GM12872 (cell line): Measurements from ENCODE around the gene NTNG1.

Source experiments
- CTCF ChIP-seq: IDR thresholded peaks from 3 replicates; pipeline ENCODE4 v1.5.1; 2011; ENCODE audit warnings: low read depth, mild to moderate bottlenecking, low read length, moderate library complexity; ENCODE audit not compliant: insufficient read depth

NTNG1 gene

DNA sequence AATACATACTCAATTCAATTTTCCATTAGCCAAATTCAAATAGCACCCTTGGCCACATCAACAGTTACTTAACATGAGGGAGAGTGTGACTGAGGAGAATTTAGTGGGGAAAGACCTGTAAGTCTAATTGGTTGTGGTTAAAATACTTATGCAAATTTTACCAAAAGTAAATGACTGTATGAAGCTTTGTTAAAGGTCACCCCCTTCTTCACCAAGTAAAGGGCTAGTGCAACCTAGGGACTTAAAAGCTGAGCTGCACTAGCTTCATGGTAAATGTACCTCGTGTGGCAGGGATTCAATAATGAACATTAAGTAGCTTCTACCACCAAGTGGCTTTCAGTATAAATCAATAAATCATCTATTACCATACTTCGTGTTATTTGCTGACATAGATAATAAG is 372.0 kb downstream of the NTNG1 start:
- TF ChIP-seq CTCF, result no peak

DNA sequence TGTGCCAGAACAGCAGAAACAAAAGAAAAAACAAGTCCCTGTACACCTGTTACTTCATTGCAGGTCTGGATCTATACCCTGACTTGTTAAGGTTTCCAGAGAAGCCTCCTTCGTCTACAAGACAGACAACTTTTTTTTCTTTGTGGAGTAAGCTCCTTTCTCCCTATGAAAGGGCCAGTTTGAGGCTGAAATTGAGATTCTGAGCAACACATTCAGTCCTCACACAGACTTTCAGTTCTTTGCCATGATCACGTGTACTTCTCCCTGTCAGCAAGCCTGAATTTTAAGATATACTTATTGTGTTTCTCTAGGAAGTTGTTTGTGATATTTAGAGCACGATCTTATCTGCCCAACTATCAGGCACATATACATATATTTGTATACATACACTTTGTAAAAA is 374.0 kb downstream of the NTNG1 start:
- no peak for TF ChIP-seq CTCF

- peak; percentile 26; the same call in 1 of the 3 replicates for TF ChIP-seq CTCF
Observed at GRCh38 chr1:107515702-107516101, 374.9 kb downstream of the NTNG1 start.

- TF ChIP-seq CTCF, result no peak
Observed at GRCh38 chr1:107523061-107523460, 382.2 kb downstream of the NTNG1 start.

DNA sequence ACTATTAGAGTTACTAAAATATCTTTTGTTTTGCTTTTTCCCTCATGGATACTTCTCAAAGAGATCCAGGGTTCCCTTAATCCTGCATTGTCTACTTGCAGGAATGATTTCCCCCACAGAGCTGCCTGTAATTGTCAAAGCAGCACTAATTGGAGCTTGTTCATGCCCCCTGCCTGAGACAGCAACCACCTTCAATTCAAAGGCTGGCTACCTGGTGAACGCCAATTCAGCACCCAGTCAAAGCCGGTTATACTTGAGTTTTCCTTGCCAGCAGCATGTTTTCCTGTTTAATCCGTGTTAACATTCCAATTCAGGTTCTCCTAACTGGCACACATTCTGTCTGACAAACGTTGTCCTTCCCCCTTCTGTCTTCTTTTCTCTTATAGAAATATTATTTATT is 382.9 kb downstream of the NTNG1 start:
- TF ChIP-seq CTCF, result no peak

GRCh38 chr1:107524301-107524700 is 383.5 kb downstream of the NTNG1 start:
- no peak for TF ChIP-seq CTCF

GRCh38 chr1:107525145-107525544 is 384.3 kb downstream of the NTNG1 start:
- no peak for TF ChIP-seq CTCF

- no peak for TF ChIP-seq CTCF
Observed at GRCh38 chr1:107525961-107526360, 385.1 kb downstream of the NTNG1 start.
